PC-9 (cell line): ENCODE measurements around the gene RAB4B. TPM values are rescaled to one million over a fixed set of nuclear protein-coding genes. Genes with fewer than 3 reads are reported as not detected.
"Not testable (repeated sequence)": the region's sequence is repeated elsewhere in the genome, so short reads cannot be mapped to it uniquely, and the experiment has no call there.

Experiments used
- BruUV-seq: library from RNA; stranded (reverse); fragments of 400-500 nt; replicated peaks from 2 replicates; lab custom pipeline; 2021; lab: Mats Ljungman, UMichigan
- CTCF ChIA-PET: fragments of 300-600 bp; sonication (Branson Sonifier 250); formaldehyde crosslinking; loops from one replicate; lab custom pipeline; 2022; ENCODE audit warnings: antibody characterized with exemption; lab: Charles Lee
- POLR2A ChIA-PET: fragments of 300-600 bp; sonication (Branson Sonifier 250); formaldehyde crosslinking; loops from one replicate; lab custom pipeline; 2022; ENCODE audit warnings: antibody characterized with exemption; ENCODE audit not compliant: unreplicated experiment; lab: Charles Lee
- DNase-seq, 2 experiments: peaks; one replicate each; pipeline versions ENCODE4 v3.0.0 to v3.0.0-alpha.2; 2015 to 2022; ENCODE audit warnings: mixed read lengths in 1 of 2
- H2AFZ ChIP-seq: fragments of 200-600 bp; sonication (generic); 2 replicates; pipeline ENCODE4 v1.8.1; 2017; ENCODE audit warnings: antibody characterized with exemption
- H3F3A ChIP-seq: fragments of 200-600 bp; sonication (generic); 2 replicates; pipeline ENCODE4 v1.8.1; 2017; ENCODE audit warnings: antibody characterized with exemption, mild to moderate bottlenecking, low read depth; ENCODE audit not compliant: insufficient read depth
- H3K27ac ChIP-seq: fragments of 200-600 bp; sonication (generic); 2 replicates; pipeline ENCODE4 v1.6.1; 2016; ENCODE audit warnings: mixed run types
- H3K27me3 ChIP-seq: fragments of 200-600 bp; sonication (generic); 2 replicates; pipeline ENCODE4 v1.6.1; 2016; ENCODE audit warnings: low read depth, mixed run types; ENCODE audit not compliant: insufficient read depth
- H3K36me3 ChIP-seq: fragments of 200-600 bp; sonication (generic); 2 replicates; pipeline ENCODE4 v1.6.1; 2016; ENCODE audit warnings: low read depth, mixed run types
- H3K4me1 ChIP-seq: fragments of 200-600 bp; sonication (generic); replicated peaks from 2 replicates; pipeline ENCODE4 v1.6.1; 2016; ENCODE audit warnings: mixed run types; ENCODE audit not compliant: insufficient read depth
- H3K4me2 ChIP-seq: fragments of 200-600 bp; sonication (generic); 2 replicates; pipeline ENCODE4 v1.6.1; 2017; ENCODE audit warnings: mixed run types
- H3K4me3 ChIP-seq: fragments of 200-600 bp; sonication (generic); 2 replicates; pipeline ENCODE4 v1.6.1; 2016; ENCODE audit warnings: mixed run types
- H3K79me2 ChIP-seq: fragments of 200-600 bp; sonication (generic); 2 replicates; pipeline ENCODE4 v1.6.1; 2017; ENCODE audit warnings: low read depth, mixed run types
- H3K9me2 ChIP-seq: fragments of 200-600 bp; sonication (generic); 2 replicates; pipeline ENCODE4 v1.8.1; 2017; ENCODE audit warnings: mild to moderate bottlenecking; ENCODE audit not compliant: insufficient read depth
- H3K9me3 ChIP-seq: fragments of 200-600 bp; sonication (generic); 2 replicates; pipeline ENCODE4 v1.8.1; 2016; ENCODE audit warnings: low read depth; ENCODE audit not compliant: insufficient read depth
- H4K20me1 ChIP-seq: fragments of 200-600 bp; sonication (generic); 2 replicates; pipeline ENCODE4 v1.8.1; 2017; ENCODE audit not compliant: insufficient read depth
- EZH2 ChIP-seq: fragments of 200-600 bp; sonication (generic); IDR thresholded peaks from 2 replicates; pipeline ENCODE4 v1.8.0; 2017; ENCODE audit warnings: antibody characterized with exemption, low read depth
- intact Hi-C: fragments of 100-400 bp; cut with micrococcal nuclease; formaldehyde crosslinking; loops from one replicate; pipeline ENCODE4 v1.10.0; 2022; ENCODE audit not compliant: unreplicated experiment
- total RNA-seq: library from RNA; stranded (reverse); gene quantifications from 2 replicates; pipeline ENCODE4 v1.2.3, GENCODE V29; 2021
- TF ChIP-seq, protein P1 (sequence below): fragments of 200-600 bp; sonication (generic); conservative IDR thresholded peaks from 2 replicates; pipeline ENCODE4 v1.6.1; 2017; ENCODE audit warnings: mixed run types, antibody characterized with exemption, mild to moderate bottlenecking, moderate library complexity

The RAB4B gene
- total RNA-seq, 1 experiment from 2014 or later = 22.2 TPM

DNA sequence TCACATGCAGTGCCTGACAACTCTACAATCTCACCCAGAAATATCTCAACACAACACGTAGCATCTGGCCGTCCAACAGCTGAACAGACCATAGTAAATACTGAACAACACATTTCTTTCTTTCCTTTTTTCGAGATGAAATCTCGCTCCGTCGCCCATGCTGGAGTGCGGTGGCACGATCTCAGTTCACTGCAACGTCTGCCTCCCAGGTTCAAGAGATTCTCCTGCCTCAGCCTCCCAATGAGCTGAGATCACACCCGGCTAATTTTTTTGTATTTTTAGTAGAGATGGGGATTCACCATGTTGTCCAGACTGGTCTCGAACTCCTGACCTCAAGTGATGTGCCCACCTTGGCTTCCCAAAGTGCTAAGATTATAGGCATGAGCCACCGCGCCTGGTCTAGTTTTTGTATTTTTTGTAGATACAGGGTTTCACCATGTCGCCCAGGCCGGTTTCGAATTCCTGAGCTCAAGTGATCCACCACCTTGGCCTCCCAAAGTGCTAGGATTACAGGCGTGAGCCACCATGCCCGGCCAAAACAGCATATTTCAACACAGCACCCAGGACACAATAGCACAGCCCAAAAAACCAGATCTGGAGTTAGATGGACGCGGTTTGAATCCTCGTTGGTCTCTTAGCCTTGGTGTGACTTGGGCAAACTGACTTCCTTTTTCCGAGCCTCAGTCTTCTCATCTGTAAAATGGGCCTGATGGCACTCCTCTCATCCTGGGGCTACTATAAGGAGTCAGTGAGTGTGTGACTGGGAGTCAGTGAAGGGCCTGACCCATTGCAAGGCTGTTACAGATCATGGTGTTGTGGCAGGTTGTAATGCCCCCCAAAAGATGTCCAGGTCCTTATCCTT lies 49.6 kb downstream of the RAB4B start:
- H3K79me2 ChIP-seq = no peaks in the 10 kb centered on the region
- peaks cover 17% of the 10 kb centered on the region for H3K4me1 ChIP-seq
- intact Hi-C loops = no loop called here
- ChIA-PET CTCF (no interaction called here), POLR2A (no interaction called here)
- H3K36me3 ChIP-seq = no peaks in the 10 kb centered on the region
- no peak overlapping the region for H2AFZ ChIP-seq
- peaks cover 19% of the 10 kb centered on the region for H3F3A ChIP-seq
- H3K4me3 ChIP-seq = no peak overlapping the region
- no TSS peak for BruUV-seq
- TF ChIP-seq, protein P1, sequence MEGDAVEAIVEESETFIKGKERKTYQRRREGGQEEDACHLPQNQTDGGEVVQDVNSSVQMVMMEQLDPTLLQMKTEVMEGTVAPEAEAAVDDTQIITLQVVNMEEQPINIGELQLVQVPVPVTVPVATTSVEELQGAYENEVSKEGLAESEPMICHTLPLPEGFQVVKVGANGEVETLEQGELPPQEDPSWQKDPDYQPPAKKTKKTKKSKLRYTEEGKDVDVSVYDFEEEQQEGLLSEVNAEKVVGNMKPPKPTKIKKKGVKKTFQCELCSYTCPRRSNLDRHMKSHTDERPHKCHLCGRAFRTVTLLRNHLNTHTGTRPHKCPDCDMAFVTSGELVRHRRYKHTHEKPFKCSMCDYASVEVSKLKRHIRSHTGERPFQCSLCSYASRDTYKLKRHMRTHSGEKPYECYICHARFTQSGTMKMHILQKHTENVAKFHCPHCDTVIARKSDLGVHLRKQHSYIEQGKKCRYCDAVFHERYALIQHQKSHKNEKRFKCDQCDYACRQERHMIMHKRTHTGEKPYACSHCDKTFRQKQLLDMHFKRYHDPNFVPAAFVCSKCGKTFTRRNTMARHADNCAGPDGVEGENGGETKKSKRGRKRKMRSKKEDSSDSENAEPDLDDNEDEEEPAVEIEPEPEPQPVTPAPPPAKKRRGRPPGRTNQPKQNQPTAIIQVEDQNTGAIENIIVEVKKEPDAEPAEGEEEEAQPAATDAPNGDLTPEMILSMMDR = no peak
- no peak for TF ChIP-seq EZH2
- H3K9me2 ChIP-seq = no peaks in the 10 kb centered on the region
- no peak overlapping the region for H3K27ac ChIP-seq
- DNase-seq = no peak
- no peak overlapping the region for H3K4me2 ChIP-seq
- H3K9me3 ChIP-seq = no peaks in the 10 kb centered on the region
- H3K27me3 ChIP-seq = no peaks in the 10 kb centered on the region
- no peaks in the 10 kb centered on the region for H4K20me1 ChIP-seq

DNA sequence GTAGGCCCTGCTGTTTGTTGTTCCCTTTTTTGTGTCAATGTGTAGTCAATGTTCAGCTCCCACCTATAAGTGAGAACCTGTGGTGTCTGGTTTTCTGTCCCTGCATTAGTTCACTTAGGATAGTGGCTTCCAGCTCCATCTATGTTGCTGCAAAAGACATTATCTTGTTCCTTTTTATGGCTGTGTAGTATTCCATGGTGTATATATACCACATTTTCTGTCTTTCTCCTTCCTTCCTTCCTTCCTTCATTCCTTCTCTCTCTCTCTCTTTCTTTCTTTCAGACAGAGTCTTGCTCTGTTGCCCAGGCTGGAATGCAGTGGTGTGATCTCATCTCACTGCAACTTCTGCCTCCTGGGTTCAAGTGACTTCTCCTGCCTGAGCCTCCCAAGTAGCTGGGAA lies 51.2 kb downstream of the RAB4B start:
- H3K36me3 ChIP-seq = no peaks in the 10 kb centered on the region
- no peak overlapping the region for H2AFZ ChIP-seq
- no peak for DNase-seq
- intact Hi-C loops = no loop called here
- no peaks in the 10 kb centered on the region for H4K20me1 ChIP-seq
- no peaks in the 10 kb centered on the region for H3K9me3 ChIP-seq
- TF ChIP-seq, protein P1 = no peak
- no peak for TF ChIP-seq EZH2
- no TSS peak for BruUV-seq
- ChIA-PET POLR2A (no interaction called here), CTCF (no interaction called here)
- H3F3A ChIP-seq = peaks cover 19% of the 10 kb centered on the region
- H3K79me2 ChIP-seq = no peaks in the 10 kb centered on the region
- H3K4me3 ChIP-seq = no peak overlapping the region
- no peaks in the 10 kb centered on the region for H3K27me3 ChIP-seq
- no peak overlapping the region for H3K4me2 ChIP-seq
- H3K9me2 ChIP-seq = no peaks in the 10 kb centered on the region
- H3K4me1 ChIP-seq = peaks cover 17% of the 10 kb centered on the region
- no peak overlapping the region for H3K27ac ChIP-seq

DNA sequence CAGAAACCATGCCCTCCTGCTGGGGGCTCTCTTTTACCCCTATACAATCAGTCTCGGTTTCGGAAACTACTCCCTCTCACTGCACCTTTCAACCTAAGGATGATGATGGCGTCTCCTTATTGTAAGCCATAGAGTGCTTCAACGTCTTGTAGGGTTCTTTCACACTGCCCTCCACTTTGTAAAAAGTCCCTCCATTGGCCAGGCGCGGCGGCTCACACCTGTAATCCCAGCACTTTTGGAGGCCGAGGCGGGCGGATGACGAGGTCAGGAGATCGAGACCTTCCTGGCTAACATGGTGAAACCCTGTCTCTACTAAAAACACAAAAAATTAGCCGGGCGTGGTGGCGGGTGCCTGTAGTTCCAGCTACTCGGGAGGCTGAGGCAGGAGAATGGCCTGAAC lies 52.7 kb downstream of the RAB4B start:
- H3K36me3 ChIP-seq, H3K27ac ChIP-seq, H3K79me2 ChIP-seq, DNase-seq, H3K4me3 ChIP-seq, H3K4me2 ChIP-seq, H2AFZ ChIP-seq, H4K20me1 ChIP-seq, POLR2A ChIA-PET, H3K27me3 ChIP-seq, H3K9me3 ChIP-seq, intact Hi-C loops, H3K9me2 ChIP-seq, BruUV-seq: not testable (repeated sequence)
- CTCF ChIA-PET = interaction anchor here (1.5 kb wide), 1 partner anchor 12 kb away, joined by 5 read pairs; no protein-coding TSS in a partner anchor
- peaks cover 17% of the 10 kb centered on the region for H3K4me1 ChIP-seq
- peaks cover 19% of the 10 kb centered on the region for H3F3A ChIP-seq
